ENCODE results near the gene C1QTNF4.

The C1QTNF4 gene

DNA sequence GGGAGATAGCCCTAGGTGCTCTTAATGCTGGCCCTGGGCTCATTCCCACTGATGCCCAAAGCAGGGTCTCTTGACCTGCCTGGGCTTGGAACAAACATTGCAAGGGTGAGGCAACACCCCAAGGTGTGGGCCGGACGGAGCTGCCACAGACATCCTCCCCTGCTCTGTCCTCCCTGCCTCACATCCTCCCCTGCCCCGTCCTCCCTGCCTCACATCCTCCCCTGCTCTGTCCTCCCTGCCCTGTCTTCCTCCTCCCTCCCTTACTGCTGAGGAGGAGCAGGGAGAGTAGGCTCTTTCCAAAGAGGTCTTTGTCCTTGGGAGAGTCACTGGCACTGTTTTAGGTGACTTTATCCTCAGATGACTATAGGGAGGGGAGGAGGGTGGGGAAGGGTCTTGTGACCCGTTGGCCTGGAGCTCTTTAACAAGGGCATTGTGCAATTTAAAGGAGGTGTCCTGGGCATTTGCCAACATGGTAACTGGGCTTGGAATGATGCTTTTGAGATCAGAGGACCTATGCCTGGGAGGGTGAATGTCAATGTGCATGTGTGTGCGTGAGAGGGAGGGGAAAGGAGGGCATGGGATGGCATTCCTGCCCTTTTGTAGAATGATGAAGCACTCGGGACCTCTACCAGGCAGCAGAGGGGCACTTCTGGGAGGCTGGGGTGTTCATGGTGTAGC, 7.0 kb downstream of the C1QTNF4 start:
- TF ChIP-seq GATA2 (IDR thresholded peaks at IDR 0.05; ENCODE audit: low read depth, low read length): no peak
- TF ChIP-seq GATA3 (IDR thresholded peaks at IDR 0.05; ENCODE audit: low read depth, low read length): no peak

DNA sequence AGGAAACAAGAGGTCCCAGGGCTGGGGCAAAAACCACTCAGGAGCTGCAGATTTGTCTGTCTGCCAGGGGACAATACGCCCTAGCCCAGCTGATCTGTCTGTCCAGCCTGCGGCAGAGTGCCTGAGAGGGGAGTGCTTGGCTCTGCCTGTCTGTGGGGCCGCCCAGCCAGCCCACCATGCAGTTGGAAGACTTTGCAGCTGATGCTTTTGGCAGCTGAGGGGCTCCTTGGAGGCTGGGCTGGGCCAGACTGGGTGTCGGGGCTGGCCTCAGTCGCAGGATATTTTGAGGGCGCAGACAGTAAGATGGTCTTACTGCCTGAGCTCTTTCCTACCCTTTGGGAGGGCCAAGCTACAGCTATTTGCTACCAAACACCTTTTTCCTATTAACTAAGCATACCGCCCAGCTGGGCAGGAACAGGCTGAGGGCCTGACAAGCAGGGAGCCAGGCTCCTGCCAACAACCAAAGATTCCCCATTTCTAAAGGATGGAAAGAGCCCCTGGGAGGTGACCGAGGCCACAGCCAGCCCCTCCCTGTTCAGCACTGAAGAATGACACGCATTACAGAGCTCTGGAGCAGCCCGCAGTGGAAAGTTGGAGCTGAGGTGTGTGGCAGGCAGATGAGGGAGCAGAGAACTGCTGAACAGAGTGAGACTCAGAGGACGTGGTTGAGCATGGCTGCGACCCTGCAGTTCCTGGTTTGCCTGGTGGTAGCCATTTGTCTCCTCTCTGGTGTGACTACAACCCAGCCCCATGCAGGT, 7.9 kb downstream of the C1QTNF4 start, which contains the start of gene FAM180B:
TSS of gene FAM180B (plus strand) at position 581 of the 758 bp plus-strand sequence. CDS start at position 672, 91 bp downstream.
- TF ChIP-seq GATA2 (IDR thresholded peaks at IDR 0.05; ENCODE audit: low read depth, low read length) (no peak), GATA3 (IDR thresholded peaks at IDR 0.05; ENCODE audit: low read depth, low read length) (no peak)

DNA sequence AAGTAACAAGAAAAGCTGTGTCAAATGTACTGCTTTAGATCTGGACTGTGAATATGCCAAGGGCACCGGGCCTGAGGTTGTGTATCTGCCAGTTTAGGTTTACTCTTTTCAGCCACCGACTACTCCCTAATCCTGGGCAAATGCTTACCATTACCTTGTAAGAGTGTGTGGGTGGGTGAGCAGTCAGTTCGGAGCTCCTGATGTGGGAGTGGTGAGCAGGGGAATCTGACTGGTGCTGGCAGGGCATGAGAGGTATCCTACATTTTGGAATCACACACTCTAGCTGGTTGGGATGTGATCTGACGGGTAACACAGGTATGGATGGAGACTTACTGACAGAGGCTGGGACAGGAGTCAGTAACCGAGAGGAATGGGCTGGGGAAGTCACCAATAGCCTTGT, 10.4 kb downstream of the C1QTNF4 start:
- no peak for TF ChIP-seq GATA2 (IDR thresholded peaks at IDR 0.05; ENCODE audit: low read depth, low read length)
- no peak for TF ChIP-seq GATA3 (IDR thresholded peaks at IDR 0.05; ENCODE audit: low read depth, low read length)

DNA sequence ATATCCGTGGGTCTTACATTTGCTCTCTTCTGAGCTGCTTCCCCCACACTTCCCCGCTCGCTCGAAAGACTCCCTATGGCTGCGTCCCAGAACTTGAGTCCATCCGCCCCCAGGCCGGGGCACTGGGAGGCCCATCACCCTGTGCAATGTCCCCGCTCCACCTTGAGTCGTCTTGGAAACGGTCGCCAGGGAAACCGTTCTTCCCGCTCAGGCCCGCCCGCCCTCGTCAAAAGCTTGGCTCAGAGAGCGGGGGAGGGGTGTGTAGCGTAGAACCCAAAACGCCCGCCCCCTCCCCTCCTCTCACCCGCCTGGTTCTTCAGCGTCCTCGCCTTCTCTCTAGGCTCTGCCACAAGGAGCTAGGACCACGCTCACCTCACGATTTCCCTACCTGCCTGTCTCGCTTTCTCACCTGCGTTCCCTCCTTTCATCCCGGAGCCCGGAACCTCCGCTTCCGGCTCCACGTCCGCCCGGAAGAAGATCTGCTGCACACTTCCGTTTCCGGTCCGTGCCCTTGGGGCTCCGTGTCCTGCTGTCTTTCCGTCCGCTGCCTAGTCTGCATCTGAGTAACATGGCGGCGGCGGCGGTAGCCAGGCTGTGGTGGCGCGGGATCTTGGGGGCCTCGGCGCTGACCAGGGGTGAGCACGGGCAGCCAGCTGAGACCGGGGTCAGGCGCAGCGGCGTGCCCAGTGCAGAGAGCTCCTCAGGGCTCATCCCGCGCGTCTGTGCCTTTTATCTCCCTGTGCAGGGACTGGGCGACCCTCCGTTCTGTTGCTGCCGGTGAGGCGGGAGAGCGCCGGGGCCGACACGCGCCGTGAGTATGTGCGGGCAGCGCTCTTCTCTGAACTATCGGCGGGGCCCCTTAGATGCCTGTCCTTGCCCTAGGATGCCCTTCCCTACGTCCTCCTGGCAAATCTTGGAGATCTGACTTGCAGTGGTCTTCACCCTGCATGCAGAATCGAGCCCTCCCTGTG, 15.4 kb downstream of the C1QTNF4 start, which contains the start of the genes KBTBD4 and NDUFS3:
TSS of gene KBTBD4 (minus strand) at position 447 of the 971 bp plus-strand sequence. CDS start at position 428, 19 bp downstream.
TSS of gene NDUFS3 (plus strand) at position 551 of the 971 bp plus-strand sequence. CDS start at position 569, 18 bp downstream.
- TF ChIP-seq GATA2 (IDR thresholded peaks at IDR 0.05; ENCODE audit: low read depth, low read length): no peak

DNA sequence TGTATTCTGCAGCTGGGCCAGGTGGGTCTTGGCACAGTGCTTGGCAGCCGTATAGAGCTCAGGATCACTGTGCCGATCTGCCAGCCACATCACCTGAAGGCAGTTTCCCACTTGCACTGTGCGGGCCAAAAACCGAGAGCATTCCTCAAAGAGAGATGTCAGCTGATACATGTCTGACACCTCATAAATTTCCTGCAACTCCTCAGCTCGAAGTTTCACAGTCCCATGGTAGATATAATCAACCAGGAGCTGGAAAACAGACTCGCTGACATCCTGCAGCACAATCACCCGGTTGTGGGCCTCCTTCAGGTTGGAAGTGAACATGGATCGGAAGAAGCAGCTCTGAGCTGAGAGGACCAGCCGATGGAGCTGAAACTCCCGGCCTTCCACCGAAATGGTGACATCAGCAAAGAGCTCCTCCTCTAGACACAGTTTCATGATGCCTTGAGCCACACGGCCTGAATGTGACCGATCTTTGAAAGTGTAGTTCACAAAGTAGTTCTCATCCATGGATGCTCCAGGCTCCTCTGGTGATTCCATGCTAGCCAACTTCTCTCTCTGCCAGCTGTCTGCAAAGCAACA, 16.7 kb downstream of the C1QTNF4 start:
- TF ChIP-seq GATA2 (IDR thresholded peaks at IDR 0.05; ENCODE audit: low read depth, low read length): no peak

- TF ChIP-seq GATA2 (IDR thresholded peaks at IDR 0.05; ENCODE audit: low read depth, low read length): no peak
- TF ChIP-seq GATA3 (IDR thresholded peaks at IDR 0.05; ENCODE audit: low read depth, low read length): no peak
These were observed 20.9 kb downstream of the C1QTNF4 start for GRCh38 chr11:47573321-47573720.

GRCh38 chr11:47572715-47573255, 21.4 kb downstream of the C1QTNF4 start:
- TF ChIP-seq GATA3 (IDR thresholded peaks at IDR 0.05; ENCODE audit: low read depth, low read length) (no peak), GATA2 (IDR thresholded peaks at IDR 0.05; ENCODE audit: low read depth, low read length) (no peak)

DNA sequence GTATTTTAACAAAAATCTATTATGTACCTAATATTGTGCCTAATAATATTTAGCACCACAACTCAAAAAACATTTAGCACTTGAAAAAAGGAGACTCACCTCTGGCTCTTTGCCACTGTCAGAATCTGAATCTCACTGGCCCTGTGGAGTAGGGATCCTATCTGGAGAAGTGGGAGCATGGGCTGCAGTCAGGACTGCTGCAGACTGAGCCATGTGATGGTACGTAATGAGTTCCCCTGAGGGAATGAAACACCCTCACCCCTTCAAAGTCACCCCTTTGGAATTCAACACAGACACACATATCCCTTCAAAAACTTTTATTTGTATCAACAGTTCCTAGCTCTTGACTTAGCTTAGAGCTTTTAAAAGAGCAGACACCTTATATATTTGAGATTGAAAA, 22.3 kb downstream of the C1QTNF4 start:
- no peak for TF ChIP-seq GATA3 (IDR thresholded peaks at IDR 0.05; ENCODE audit: low read depth, low read length)
- no peak for TF ChIP-seq GATA2 (IDR thresholded peaks at IDR 0.05; ENCODE audit: low read depth, low read length)

DNA sequence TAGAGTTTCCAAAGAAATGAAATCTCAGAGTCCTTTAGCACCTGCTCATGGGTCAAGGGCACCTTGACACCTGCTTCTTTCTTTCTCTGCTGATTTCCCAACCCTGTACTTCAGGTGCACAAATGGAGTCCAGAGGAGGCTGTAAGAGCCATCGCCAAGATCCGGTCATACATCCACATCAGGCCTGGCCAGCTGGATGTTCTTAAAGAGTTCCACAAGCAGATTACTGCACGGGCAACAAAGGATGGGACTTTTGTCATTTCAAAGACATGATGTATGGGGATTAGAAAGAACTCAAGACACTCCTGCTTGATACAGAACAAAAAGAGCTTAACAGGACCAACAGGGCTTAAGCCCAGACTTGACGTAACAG, 22.9 kb downstream of the C1QTNF4 start:
- TF ChIP-seq GATA2 (IDR thresholded peaks at IDR 0.05; ENCODE audit: low read depth, low read length): no peak

- no peak for TF ChIP-seq GATA3 (IDR thresholded peaks at IDR 0.05; ENCODE audit: low read depth, low read length)
- no peak for TF ChIP-seq GATA2 (IDR thresholded peaks at IDR 0.05; ENCODE audit: low read depth, low read length)
These were observed 23.4 kb downstream of the C1QTNF4 start for GRCh38 chr11:47570651-47571356.

GRCh38 chr11:47569646-47570045, 24.6 kb downstream of the C1QTNF4 start:
- TF ChIP-seq GATA2 (IDR thresholded peaks at IDR 0.05; ENCODE audit: low read depth, low read length): no peak
- TF ChIP-seq GATA3 (IDR thresholded peaks at IDR 0.05; ENCODE audit: low read depth, low read length): no peak

DNA sequence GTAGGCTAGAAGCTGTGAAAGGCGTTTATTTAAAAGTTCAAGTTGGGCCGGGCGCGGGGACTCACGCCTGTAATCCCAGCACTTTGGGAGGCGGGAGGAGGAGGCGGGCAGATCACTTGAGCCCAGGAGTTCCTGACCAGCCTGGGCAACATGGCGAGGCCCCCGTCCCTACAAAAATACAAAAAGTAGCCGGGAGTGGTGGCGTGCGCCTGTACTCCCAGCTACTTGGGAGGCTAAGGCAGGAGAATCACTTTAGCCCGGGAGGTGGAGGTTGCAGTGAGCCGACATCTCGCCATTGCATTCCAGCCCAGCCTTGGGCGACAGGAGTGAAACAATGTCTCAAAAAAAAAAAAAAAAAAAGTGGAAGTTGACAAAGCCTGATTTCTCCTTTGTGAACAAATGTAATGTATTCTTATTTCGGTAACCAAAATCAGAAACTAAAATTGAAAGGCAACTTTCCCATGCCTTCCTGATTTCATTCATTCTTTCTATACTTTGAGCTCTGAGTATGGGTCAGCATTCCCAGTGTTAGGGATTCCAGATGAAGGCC, 28.0 kb downstream of the C1QTNF4 start:
- TF ChIP-seq GATA3 (IDR thresholded peaks at IDR 0.05; ENCODE audit: low read depth, low read length) (no peak), GATA2 (IDR thresholded peaks at IDR 0.05; ENCODE audit: low read depth, low read length) (no peak)
